Stimulated activated CD8-positive, alpha-beta memory T cell treated with anti-CD3 and anti-CD28 coated beads, Interleukin-12 subunit alpha, Interleukin-12 subunit beta, amount 100 ng/mL, for 4 hours (primary cell): ENCODE measurements around the gene VSIG10L2.
"Not testable (repeated sequence)": the region's sequence is repeated elsewhere in the genome, so short reads cannot be mapped to it uniquely, and the experiment has no call there.

ENCODE experiments used
- DNase-seq: peaks from one replicate; pipeline ENCODE4 v3.0.0-alpha.2; 2020; ENCODE audit warnings: low read depth

The VSIG10L2 gene

GRCh38 chr11:125967515-125967914 lies 21.7 kb downstream of the VSIG10L2 start:
- no peak for DNase-seq

- no peak for DNase-seq
Measured at GRCh38 chr11:125968354-125968753, 22.5 kb downstream of the VSIG10L2 start.

- no peak for DNase-seq
Measured at GRCh38 chr11:125971618-125972017, 25.8 kb downstream of the VSIG10L2 start.

- no peak for DNase-seq
Measured at GRCh38 chr11:125974284-125974683, 28.4 kb downstream of the VSIG10L2 start.

GRCh38 chr11:125975634-125976033 lies 29.8 kb downstream of the VSIG10L2 start:
- no peak for DNase-seq

- DNase-seq = no peak
Measured at GRCh38 chr11:125976156-125976555, 30.3 kb downstream of the VSIG10L2 start.

- DNase-seq = no peak
Measured at GRCh38 chr11:125977333-125977732, 31.5 kb downstream of the VSIG10L2 start.

GRCh38 chr11:125978181-125978716 lies 32.4 kb downstream of the VSIG10L2 start:
- DNase-seq = no peak

- DNase-seq = no peak
Measured at GRCh38 chr11:125978778-125979407, 33.0 kb downstream of the VSIG10L2 start.

GRCh38 chr11:125979511-125979910 lies 33.7 kb downstream of the VSIG10L2 start:
- DNase-seq = no peak

GRCh38 chr11:125980436-125980835 lies 34.6 kb downstream of the VSIG10L2 start:
- DNase-seq = no peak

GRCh38 chr11:125982348-125982730 lies 36.5 kb downstream of the VSIG10L2 start:
- DNase-seq = no peak

- DNase-seq = not testable (repeated sequence)
Measured at GRCh38 chr11:125985956-125986355, 40.1 kb downstream of the VSIG10L2 start.

GRCh38 chr11:125987066-125987641 lies 41.3 kb downstream of the VSIG10L2 start:
- DNase-seq = no peak

- no peak for DNase-seq
Measured at GRCh38 chr11:125990244-125990643, 44.4 kb downstream of the VSIG10L2 start.

- no peak for DNase-seq
Measured at GRCh38 chr11:125992893-125993292, 47.0 kb downstream of the VSIG10L2 start.

- no peak for DNase-seq
Measured at GRCh38 chr11:125994509-125994908, 48.7 kb downstream of the VSIG10L2 start.

GRCh38 chr11:125995313-125995712 lies 49.5 kb downstream of the VSIG10L2 start:
- DNase-seq = no peak

- no peak for DNase-seq
Measured at GRCh38 chr11:125998267-125998666, 52.4 kb downstream of the VSIG10L2 start.

- no peak for DNase-seq
Measured at GRCh38 chr11:125999234-125999880, 53.5 kb downstream of the VSIG10L2 start.

GRCh38 chr11:126002181-126002580 lies 56.3 kb downstream of the VSIG10L2 start:
- no peak for DNase-seq
